GM12891 (cell line): Measurements from ENCODE around the gene TPST1.

Experiments used
- POLR2A ChIP-seq: IDR thresholded peaks from 2 replicates; pipeline ENCODE4 v1.6.1; 2011; ENCODE audit warnings: low read depth, low read length, control low read depth
- POLR2AphosphoS5 ChIP-seq: IDR thresholded peaks from 2 replicates; pipeline ENCODE4 v1.6.1; 2011; ENCODE audit warnings: low read depth, low read length, control low read depth
- SPI1 ChIP-seq: IDR thresholded peaks from 2 replicates; pipeline ENCODE4 v1.6.1; 2011; ENCODE audit warnings: low read depth, low read length, control low read depth

GRCh38 chr7:66193146-66193725, 11.9 kb upstream of the TPST1 start:
- TF ChIP-seq POLR2A = no peak
- no peak for TF ChIP-seq POLR2AphosphoS5
- TF ChIP-seq SPI1 = no peak
